GM18507 (cell line): Measurements from ENCODE around the gene GPRC5B.
A peak's percentile ranks its signal among the peaks of the same experiment; 100 is the strongest.

ENCODE experiments used
- DNase-seq: peaks from one replicate; pipeline ENCODE4 v3.0.0; 2011; ENCODE audit warnings: low read depth; ENCODE audit not compliant: insufficient read length; ENCODE audit errors: extremely low spot score
- FAIRE-seq: peaks from 2 replicates; lab custom pipeline; 2011; peaks lifted over from hg19 to GRCh38; lab: Jason Lieb, UNC

Gene GPRC5B

DNA sequence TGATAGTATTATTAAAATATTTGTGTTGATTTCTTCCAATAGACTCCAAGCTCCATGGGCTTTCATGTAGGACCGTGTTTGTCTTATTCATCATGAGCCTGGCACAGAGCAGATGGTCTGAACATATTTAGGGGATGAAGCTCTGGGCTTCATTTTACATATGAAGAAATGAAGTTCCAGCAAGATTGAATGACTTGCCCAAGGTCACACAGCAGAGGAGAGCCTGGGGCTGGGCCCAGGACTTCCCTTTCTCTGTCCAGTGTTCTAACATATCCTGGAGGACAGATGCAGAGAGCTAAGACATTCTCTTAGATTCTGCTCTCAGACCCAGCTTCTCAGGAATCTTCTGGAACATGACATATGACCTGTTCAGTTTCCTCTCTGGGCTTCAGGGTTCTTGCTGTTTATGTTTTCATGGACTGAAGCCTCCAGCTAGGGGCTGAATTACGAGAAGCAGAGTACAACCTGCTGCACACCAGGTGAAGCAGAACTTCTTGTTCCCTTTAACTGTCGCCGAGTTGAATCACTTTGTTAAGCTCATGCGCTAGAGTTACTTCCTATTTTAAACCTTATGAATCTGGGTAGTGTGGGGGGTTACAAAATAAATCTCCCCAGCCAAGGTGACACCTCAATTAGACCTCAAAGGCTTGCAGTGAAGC is 53.6 kb downstream of the GPRC5B start:
- DNase-seq, result no peak
- FAIRE-seq, result no peak

DNA sequence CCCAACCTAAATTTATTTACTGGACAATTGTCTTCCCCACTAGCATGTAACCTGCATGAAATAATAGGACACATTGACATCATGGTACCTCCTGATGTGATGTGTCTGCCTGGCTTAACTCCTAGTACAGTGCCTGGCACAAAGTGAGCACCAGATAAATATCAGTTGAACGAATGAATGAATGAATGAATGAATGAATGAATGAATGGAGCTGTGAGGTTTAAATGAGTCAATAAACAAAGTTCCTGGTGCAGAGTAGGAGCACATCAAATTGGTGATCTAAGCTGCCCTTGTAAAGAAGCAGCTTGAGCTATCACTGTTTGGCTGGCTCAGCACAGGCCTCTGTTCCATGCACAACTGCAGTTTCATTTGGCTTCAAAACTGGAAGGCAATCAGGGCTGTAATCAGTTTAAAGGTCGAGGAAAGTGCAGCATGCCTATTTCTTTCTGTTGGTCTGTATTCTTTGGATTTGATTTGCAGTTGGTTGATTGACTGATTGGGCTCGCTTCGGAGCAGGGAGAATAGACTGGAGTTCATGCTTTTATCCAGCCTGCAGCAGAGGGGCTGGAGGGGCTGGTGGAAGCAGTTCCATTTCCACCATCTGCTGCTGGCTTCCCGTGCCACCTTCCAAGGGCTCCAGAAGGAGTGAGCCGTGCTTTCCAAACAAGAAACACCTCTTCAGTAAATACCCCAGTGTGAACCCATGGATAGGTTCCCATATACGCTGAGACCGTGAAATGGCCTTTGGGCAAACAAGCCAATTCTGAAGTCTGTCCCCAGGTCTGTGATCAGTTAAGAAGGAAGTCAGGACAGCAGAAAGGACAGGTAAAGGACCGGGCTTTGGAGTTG is 54.6 kb downstream of the GPRC5B start:
- no peak for DNase-seq
- no peak for FAIRE-seq

DNA sequence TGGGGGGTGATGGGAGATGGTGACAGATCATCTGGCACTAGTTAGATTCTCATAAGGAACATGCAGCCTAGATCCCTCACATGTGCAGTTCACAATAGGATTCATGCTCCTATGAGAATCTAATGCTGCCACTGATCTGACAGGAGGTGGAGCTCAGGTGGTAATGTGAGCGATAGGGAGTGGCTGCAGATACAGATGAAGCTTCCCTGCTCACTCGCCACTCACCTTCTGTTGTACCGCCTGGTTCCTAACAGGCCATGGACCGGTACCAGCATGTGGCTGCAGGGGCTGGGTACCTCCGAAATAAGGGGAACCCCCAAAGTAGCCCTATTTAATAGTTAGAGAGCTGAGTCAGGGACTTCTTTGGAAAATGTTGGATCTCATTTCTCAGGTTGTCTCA is 60.4 kb downstream of the GPRC5B start:
- DNase-seq (no peak), FAIRE-seq (no peak)

DNA sequence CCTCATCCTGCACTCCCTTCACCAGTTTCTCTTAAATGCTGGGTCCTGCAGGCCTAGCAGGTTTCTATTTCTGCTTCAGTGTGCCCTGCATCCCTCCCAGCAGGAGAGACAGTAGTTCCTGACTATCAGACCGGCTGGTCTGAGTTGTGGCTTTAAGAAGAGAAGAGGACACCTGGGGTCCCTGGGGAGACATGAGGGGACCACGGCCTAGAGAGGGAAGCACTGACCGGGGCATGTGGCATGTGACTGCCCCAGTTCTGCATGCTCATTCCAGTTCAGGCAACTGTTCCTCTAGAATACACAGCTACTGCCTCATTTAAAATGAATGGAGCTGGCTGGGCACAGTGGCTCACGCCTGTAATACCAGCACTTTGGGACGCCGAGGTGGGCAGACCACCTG is 61.3 kb downstream of the GPRC5B start:
- FAIRE-seq (no peak), DNase-seq (no peak)

DNA sequence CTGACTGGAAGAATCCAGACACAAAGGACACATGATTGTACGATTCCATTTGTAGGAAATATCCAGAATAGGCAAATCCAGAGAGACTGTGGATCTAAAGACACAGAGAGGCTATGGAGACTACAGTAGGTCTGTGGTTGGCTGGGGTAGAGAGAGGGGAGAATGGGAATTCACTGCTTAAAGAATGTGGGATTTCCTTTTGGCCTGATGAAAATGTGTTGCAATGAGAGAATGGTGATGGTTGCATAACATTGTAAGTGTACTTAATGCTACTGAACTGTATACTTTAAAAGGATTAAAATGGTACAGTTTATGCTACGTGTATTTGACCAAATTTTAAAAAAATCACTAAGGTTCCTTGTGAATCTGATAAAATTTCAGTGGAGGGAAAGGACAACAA is 62.1 kb downstream of the GPRC5B start:
- DNase-seq, result no peak
- FAIRE-seq, result no peak

DNA sequence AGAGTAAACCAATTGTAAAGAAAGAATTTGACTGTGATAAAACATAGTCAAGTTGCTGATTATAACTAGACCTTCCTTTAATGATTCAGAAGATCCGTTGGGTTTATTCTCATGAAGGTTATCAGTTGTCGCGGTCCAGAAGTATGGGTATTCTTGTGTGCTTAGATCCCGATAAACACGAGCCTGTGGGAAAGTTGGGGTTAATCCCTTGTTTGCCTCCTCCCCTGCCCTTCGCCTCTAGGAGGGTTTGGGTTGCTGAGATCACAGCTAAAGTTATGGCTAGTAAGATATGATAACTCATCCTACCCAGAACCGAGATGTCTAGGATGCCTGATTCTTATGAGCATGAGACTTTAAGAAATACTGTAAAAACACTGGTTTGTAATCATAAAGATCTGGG is 66.8 kb downstream of the GPRC5B start:
- DNase-seq, result no peak
- FAIRE-seq, result no peak

DNA sequence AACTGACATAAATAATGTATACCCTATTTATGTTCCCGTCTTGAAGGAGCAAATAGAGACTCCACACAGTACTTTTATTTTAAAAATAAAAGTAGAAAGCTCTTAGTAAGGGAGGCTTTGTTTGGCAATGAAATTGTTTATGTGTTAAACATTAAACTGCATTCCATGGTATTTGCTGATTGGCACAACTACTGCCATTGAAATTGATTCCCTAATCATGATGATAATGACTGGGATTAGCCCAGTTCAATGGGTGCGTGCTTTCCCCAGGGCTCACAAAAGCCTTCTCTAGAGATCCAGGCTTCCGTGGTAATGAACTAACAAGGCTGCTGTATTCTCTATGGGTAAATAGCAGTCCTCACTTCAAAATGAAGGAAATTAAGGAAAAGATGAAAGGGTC is 67.5 kb downstream of the GPRC5B start:
- no peak for FAIRE-seq
- no peak for DNase-seq

DNA sequence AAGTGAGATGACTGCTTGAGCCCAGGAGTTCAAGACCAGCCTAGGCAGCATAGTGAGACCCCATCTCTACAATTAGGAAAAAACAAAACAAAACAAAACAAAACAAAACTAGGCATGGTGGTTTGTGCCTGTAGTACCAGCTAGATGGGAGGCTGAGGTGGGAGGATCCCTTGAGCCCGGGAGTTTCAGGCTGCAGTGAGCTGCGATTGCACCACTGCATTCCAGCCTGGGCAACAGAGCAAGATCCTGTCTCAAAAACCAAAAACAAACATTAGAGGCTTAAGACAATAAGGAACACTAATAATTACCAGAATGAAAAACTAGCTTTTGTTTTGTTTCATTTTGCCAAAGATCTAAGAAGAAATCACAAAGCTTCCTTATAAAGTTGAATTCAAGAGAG is 69.2 kb downstream of the GPRC5B start:
- no peak for DNase-seq
- FAIRE-seq, result no peak

DNA sequence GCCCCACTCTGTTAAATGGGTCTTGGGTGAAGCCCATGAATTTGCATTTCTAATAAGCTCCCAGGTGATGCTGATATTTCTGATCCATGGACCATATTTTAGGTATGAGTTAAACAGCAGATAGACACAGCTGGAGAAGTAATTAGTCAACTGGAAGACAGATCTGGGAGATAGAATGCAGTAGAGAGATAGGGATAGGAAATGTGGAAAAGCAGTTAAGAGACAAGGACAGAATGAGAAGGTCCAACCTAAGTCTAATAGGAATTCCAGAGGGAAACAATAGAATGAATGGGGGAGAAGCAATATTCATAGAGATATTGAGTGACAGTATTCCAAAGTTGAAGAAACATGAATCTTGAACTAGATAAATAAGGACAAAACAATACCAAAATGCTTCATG is 71.7 kb downstream of the GPRC5B start:
- DNase-seq (no peak), FAIRE-seq (no peak)

DNA sequence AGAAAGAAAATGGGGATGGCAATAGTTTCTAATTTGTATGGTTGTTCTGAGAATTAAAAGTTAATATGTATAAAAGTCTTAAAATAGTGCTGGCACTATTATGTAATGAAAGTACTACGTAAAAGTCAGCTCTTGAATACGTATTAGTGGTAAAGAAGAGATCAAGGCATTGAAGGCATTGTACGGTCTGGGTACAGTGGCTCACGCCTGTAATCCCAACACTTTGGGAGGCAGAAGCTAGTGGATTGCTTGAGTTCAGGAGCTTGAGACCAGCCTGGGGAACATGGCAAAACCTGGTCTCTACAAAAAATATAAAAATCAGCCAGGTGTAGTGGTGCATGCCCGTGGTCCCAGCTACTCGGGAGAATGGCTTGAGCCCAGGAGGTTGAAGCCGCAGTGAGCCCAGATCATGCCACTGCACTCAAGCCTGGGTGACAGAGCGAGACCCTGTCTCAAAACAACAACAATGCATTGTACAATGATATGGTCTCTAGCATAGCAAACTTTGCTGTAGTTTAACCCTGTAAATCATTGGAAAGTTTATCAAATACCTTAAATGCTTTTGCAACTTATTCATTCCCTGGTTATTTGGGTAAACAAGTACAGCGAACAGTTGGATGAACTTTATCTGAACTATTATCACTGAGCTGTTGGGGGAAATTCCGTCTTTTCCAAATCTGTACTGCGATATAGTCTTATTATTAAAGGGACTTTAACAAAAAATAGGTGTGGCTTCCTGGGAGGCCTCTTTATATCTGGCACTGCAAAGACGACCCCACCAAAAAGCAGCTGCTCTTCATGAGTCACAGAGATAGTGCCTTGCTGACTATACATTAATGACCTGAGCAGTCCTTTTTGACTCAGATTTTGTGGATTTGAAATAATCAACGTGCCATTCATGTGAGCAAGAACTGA is 73.6 kb downstream of the GPRC5B start:
- no peak for FAIRE-seq
- no peak for DNase-seq

DNA sequence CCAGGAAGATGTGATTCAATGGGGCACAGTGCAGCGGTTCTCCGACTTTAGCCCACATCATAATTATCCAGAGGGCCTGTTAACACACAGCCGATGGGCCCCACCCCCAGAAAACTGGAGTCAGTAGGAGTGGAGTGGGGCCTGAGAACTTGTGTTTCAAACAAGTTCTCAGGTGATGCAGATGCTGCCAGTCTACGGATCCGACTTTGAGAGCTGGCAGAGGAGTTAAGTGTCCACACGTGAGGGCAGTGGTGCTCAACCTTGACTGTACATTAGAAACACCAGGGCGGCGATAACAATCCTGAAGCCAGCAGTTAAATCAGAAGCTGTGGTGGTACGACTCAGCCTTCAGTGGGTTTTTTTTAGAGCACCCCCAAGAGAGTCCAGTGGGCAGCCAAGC is 75.0 kb downstream of the GPRC5B start:
- FAIRE-seq (no peak), DNase-seq (no peak)

DNA sequence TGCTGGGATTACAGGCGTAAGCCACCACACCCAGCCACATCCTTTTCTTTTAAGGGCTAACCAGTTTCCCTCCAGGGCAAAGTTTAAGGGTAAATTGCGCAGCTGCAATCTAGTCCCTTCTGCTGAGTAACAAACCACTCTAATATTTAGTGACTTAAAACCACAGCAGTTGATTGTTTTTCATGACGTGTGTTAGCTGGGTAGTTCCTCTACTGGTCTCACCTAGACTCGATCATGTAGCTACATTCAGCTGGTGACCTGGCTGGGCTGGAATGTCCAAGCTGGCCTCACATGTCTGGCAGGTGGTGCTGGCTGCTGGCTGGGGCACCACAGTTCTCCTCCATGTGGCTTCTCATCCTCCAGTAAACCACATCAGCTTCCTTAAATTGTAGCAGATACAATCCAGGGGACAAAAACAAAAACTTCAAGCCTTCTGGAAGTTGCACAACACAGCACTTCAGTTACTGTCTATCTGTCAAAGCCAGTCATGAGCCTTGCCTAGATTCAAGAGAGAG is 75.5 kb downstream of the GPRC5B start:
- FAIRE-seq (peak; percentile 38), DNase-seq (no peak)

DNA sequence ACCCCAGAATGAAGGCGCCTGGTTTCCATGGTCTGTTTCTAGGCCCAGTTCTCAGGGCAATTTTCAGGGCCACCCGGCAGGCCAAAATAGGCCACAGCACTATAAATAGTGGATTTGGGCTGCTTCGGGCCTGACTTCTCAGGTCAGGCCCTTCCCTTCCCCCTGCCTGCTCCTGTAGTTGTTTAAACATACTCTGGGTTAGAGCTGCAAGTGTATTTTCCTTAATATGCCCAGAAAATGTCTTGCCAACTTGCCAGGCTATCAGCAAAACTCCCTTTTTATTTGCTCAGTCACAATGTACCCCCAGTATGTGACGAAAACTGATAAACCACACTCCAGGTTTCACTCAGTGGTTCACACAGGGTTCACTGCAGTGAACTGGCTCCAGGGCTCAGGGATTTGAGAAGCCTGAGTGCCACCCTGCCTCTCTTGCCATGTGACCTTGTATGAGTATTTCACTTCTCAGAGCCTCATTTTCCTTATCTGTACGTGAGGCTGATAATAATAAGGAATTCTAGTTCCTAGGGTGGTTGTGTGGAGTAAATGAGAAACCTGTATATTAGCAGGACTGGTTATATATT is 76.5 kb downstream of the GPRC5B start:
- peak; percentile 26 for DNase-seq
- FAIRE-seq, result peak; percentile 78
